K562 (cell line): Measurements from ENCODE around the gene TBX1. TPM values are rescaled to one million over a fixed set of nuclear protein-coding genes. Genes with fewer than 3 reads are reported as not detected.

Experiments used
- ARHGAP35 ChIP-seq: fragments of 450-650 bp; IDR thresholded peaks from 2 replicates; pipeline ENCODE4 v1.6.1; 2018; ENCODE audit not compliant: partially characterized antibody
- ATF1 ChIP-seq, 2 experiments: fragments of 450-650 bp in 1 of 2; IDR thresholded peaks; 2 replicates each; pipeline ENCODE4 v1.6.1; 2016; ENCODE audit warnings: missing compliant biosample characterization in 1 of 2, missing genetic modification characterization in 1 of 2
- BRCA1 ChIP-seq, 2 experiments: fragments of 450-650 bp in 1 of 2; sonication (generic) in 1 of 2; formaldehyde crosslinking in 1 of 2; IDR thresholded peaks; 2 replicates each; pipeline versions ENCODE4 v1.5.0 to v1.6.1; 2017 to 2020; ENCODE audit warnings: mild to moderate bottlenecking in 1 of 2, missing genetic modification reagents in 1 of 2
- CBX3 ChIP-seq, 2 experiments: IDR thresholded peaks; 1 replicate in 1 of 2; 2 replicates in 1 of 2; pipeline ENCODE4 v1.6.1; 2012; ENCODE audit warnings: inconsistent platforms in 2 of 2, low read length in 2 of 2, borderline replicate concordance in 1 of 2, control low read depth in 1 of 2
- CREB5 ChIP-seq: fragments of 250-450 bp; sonication (Bioruptor Pico); IDR thresholded peaks from 2 replicates; pipeline ENCODE4 v1.5.0; 2020; ENCODE audit warnings: mild to moderate bottlenecking
- DNMT1 ChIP-seq: fragments of 450-650 bp; IDR thresholded peaks from 2 replicates; pipeline ENCODE4 v1.6.1; 2016; ENCODE audit warnings: antibody characterized with exemption, mild to moderate bottlenecking
- E2F6 ChIP-seq, 2 experiments: IDR thresholded peaks; 2 replicates each; pipeline ENCODE4 v1.6.1; 2011; ENCODE audit warnings: borderline replicate concordance in 1 of 2, control low read depth in 1 of 2, low read depth in 1 of 2, low read length in 1 of 2, mild to moderate bottlenecking in 1 of 2, mixed read lengths in 1 of 2, moderate library complexity in 1 of 2; ENCODE audit not compliant: insufficient read depth in 1 of 2, insufficient read length in 1 of 2, poor library complexity in 1 of 2, severe bottlenecking in 1 of 2; ENCODE audit errors: extremely low read depth in 1 of 2
- ELF2 ChIP-seq: fragments of 250-450 bp; sonication (Bioruptor Pico); IDR thresholded peaks from 2 replicates; pipeline ENCODE4 v1.5.0; 2021; ENCODE audit warnings: mild to moderate bottlenecking
- FOS ChIP-seq: IDR thresholded peaks from 3 replicates; pipeline ENCODE4 v1.6.1; 2011; ENCODE audit not compliant: insufficient read length; ENCODE audit errors: extremely low read depth
- HDAC2 ChIP-seq: fragments of 450-650 bp; IDR thresholded peaks from 2 replicates; pipeline ENCODE4 v1.6.1; 2016; ENCODE audit warnings: mild to moderate bottlenecking
- IRF9 ChIP-seq: fragments of 450-650 bp; IDR thresholded peaks from 2 replicates; pipeline ENCODE4 v1.6.1; 2016; ENCODE audit warnings: missing biosample characterization, missing genetic modification characterization
- MAFK ChIP-seq: IDR thresholded peaks from 2 replicates; pipeline ENCODE4 v1.6.1; 2011; ENCODE audit warnings: low read length, improper control_type of control experiment
- POLR3G ChIP-seq: IDR thresholded peaks from 2 replicates; pipeline ENCODE4 v1.6.1; 2011; ENCODE audit not compliant: insufficient read length, insufficient replicate concordance; ENCODE audit errors: extremely low read depth
- RHOXF2B ChIP-seq: fragments of 250-450 bp; sonication (Bioruptor Pico); conservative IDR thresholded peaks from 2 replicates; pipeline ENCODE4 v1.5.1; 2021
- SP2 ChIP-seq: IDR thresholded peaks from 2 replicates; pipeline ENCODE4 v1.6.1; 2011; ENCODE audit warnings: mild to moderate bottlenecking, low read depth, low read length, moderate library complexity; ENCODE audit not compliant: poor library complexity, severe bottlenecking; ENCODE audit errors: extremely low read depth
- ZBTB7A ChIP-seq: IDR thresholded peaks from 2 replicates; pipeline ENCODE4 v1.6.1; 2011; ENCODE audit warnings: low read depth, mild to moderate bottlenecking, low read length, moderate library complexity, borderline replicate concordance; ENCODE audit not compliant: control insufficient read depth
- ZNF140 ChIP-seq: fragments of 250-450 bp; sonication (Bioruptor Pico); IDR thresholded peaks from 2 replicates; pipeline ENCODE4 v1.8.0; 2021; ENCODE audit warnings: moderate library complexity, mild to moderate bottlenecking, inconsistent platforms
- ZNF561 ChIP-seq: fragments of 450-650 bp; formaldehyde crosslinking; conservative IDR thresholded peaks from 2 replicates; pipeline ENCODE4 v1.4.0; 2020; ENCODE audit warnings: mild to moderate bottlenecking, moderate library complexity
- polyA plus RNA-seq, 8 experiments: library from polyadenylated mRNA; depleted of rRNA in 4 of 8; stranded (reverse) in 5 of 8; unstranded in 3 of 8; fragments of >200 nt; fragmentation: Nextera tagmentation in 2 of 8; fragmentation: Illumina TruSeq in 1 of 8; extraction: Ambion mirVana in 2 of 8; extraction: Trizol in 1 of 8; gene quantifications; 2 replicates each; pipeline versions ENCODE4 v1.2.1 to v1.2.3, GENCODE V29; 2011 to 2014; ENCODE audit warnings: inconsistent platforms in 1 of 8, missing spikeins in 1 of 8
- total RNA-seq, 7 experiments: library from RNA; depleted of rRNA in 6 of 7; stranded (reverse); fragments of >200 nt in 6 of 7; fragmentation: Illumina TruSeq in 2 of 7; extraction: Trizol in 2 of 7; gene quantifications; 2 replicates each; pipeline versions ENCODE4 v1.2.1 to v1.2.3, GENCODE V29; 2011 to 2021; ENCODE audit warnings: low replicate concordance in 1 of 7
- TF ChIP-seq, protein P1 (sequence below): sonication (generic); formaldehyde crosslinking; IDR thresholded peaks from 2 replicates; pipeline ENCODE4 v1.9.0; 2022; ENCODE audit warnings: mild to moderate bottlenecking, missing genetic modification reagents
- TF ChIP-seq, protein P2 (sequence below): fragments of 450-650 bp; IDR thresholded peaks from 2 replicates; pipeline ENCODE4 v1.6.1; 2017; ENCODE audit warnings: antibody characterized with exemption, mild to moderate bottlenecking

The TBX1 gene
- total and polyA plus RNA-seq, 9 of the 15 experiments (the other 6 are each of a cell fraction or from before 2014, with no cell fraction given): 0.07 to 35.0 (median 3.9) TPM

GRCh38 chr22:19815823-19816290 is 55.3 kb downstream of the TBX1 start (continued):
- TF ChIP-seq, protein P1, sequence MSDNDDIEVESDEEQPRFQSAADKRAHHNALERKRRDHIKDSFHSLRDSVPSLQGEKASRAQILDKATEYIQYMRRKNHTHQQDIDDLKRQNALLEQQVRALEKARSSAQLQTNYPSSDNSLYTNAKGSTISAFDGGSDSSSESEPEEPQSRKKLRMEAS (CRISPR knock-in tag): no peak
- TF ChIP-seq ZBTB7A: 0 out of 2 replicates have a peak, but pooled peaks have one; percentile 13
- no peak for TF ChIP-seq MAFK
- TF ChIP-seq FOS: no peak
- no peak for TF ChIP-seq POLR3G
- TF ChIP-seq SP2: no peak
- peak; percentile 37; the same call in 1 of the 2 replicates for TF ChIP-seq IRF9 (tag)
- no peak for TF ChIP-seq ATF1 (CRISPR knock-in tag; IDR thresholded peaks at IDR 0.05)
- 0 out of 2 replicates have a peak, but pooled peaks have one; percentile 0 for TF ChIP-seq ATF1 (tag; IDR thresholded peaks at IDR 0.05)
- TF ChIP-seq ELF2 (CRISPR knock-in tag): peak; percentile 52; the same call in 1 of the 2 replicates
- TF ChIP-seq ZNF140 (CRISPR knock-in tag): no peak
- TF ChIP-seq DNMT1: no peak
- no peak for TF ChIP-seq ARHGAP35
- TF ChIP-seq HDAC2: no peak
- peak in 1 of 2 experiments; percentile 49 for TF ChIP-seq E2F6 (IDR thresholded peaks at IDR 0.05; ENCODE audit: borderline replicate concordance in 1 of 2, extremely low read depth in 1 of 2, insufficient read depth in 1 of 2, insufficient read length in 1 of 2, low read depth in 1 of 2, low read length in 1 of 2, poor library complexity in 1 of 2, severe bottlenecking in 1 of 2)
- peak in 1 of 2 experiments; percentile 85; a peak in 1 of 3 replicates for TF ChIP-seq CBX3 (IDR thresholded peaks at IDR 0.05; ENCODE audit: borderline replicate concordance in 1 of 2, low read length in 2 of 2)
- TF ChIP-seq CREB5 (CRISPR knock-in tag): peak; percentile 25; the same call in 1 of the 2 replicates
- no peak for TF ChIP-seq RHOXF2B (CRISPR knock-in tag)
- no peak for TF ChIP-seq BRCA1 (IDR thresholded peaks at IDR 0.05)
- no peak for TF ChIP-seq BRCA1 (CRISPR knock-in tag; IDR thresholded peaks at IDR 0.05)
- no peak for TF ChIP-seq ZNF561 (CRISPR knock-in tag)
- TF ChIP-seq, protein P2, sequence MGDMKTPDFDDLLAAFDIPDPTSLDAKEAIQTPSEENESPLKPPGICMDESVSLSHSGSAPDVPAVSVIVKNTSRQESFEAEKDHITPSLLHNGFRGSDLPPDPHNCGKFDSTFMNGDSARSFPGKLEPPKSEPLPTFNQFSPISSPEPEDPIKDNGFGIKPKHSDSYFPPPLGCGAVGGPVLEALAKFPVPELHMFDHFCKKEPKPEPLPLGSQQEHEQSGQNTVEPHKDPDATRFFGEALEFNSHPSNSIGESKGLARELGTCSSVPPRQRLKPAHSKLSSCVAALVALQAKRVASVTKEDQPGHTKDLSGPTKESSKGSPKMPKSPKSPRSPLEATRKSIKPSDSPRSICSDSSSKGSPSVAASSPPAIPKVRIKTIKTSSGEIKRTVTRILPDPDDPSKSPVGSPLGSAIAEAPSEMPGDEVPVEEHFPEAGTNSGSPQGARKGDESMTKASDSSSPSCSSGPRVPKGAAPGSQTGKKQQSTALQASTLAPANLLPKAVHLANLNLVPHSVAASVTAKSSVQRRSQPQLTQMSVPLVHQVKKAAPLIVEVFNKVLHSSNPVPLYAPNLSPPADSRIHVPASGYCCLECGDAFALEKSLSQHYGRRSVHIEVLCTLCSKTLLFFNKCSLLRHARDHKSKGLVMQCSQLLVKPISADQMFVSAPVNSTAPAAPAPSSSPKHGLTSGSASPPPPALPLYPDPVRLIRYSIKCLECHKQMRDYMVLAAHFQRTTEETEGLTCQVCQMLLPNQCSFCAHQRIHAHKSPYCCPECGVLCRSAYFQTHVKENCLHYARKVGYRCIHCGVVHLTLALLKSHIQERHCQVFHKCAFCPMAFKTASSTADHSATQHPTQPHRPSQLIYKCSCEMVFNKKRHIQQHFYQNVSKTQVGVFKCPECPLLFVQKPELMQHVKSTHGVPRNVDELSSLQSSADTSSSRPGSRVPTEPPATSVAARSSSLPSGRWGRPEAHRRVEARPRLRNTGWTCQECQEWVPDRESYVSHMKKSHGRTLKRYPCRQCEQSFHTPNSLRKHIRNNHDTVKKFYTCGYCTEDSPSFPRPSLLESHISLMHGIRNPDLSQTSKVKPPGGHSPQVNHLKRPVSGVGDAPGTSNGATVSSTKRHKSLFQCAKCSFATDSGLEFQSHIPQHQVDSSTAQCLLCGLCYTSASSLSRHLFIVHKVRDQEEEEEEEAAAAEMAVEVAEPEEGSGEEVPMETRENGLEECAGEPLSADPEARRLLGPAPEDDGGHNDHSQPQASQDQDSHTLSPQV: no peak
